Heart left ventricle (tissue), 13 donors: ENCODE results near the gene SYT9.

Source experiments
- CTCF ChIP-seq, 12 donors: fragments of 200-600 bp; sonication (generic) in 4 of 12; IDR thresholded peaks; one replicate each; pipeline versions ENCODE4 v1.5.0 to v1.8.0; 2018 to 2022; ENCODE audit warnings: antibody characterized with exemption in 12 of 12, mild to moderate bottlenecking in 5 of 12
- POLR2A ChIP-seq, 2 donors: fragments of 450-650 bp; IDR thresholded peaks; one replicate each; pipeline ENCODE4 v1.6.1; 2017; ENCODE audit warnings: antibody characterized with exemption in 2 of 2, mild to moderate bottlenecking in 2 of 2, moderate library complexity in 2 of 2
- donor health status: ischemic (EF 13 %, LVEDD 7.1; RV severe dilation, severe dysfunction).
- donor health status: DM: no; HTN: yes; CAD: no.
- donor health status: DM: no; HTN: no; CAD: no.
- donor health status: ischemic (EF 25% LVEDD 6.9; RV normal size, moderate dysfunction).
- donor health status: ischemic (EF 25% LVEDD 5.7; RV mildly dilated, moderate dysfunction).
- donor health status: ischemic (EF 35%, LVEDD 5.7; RV mildly dilated, moderate dysfunction).
- donor health status: nonischemic (EF 11% LVEDD 7.7; RV severe dilation, severe dysfunction).
- donor health status: DM: yes; HTN: yes; CAD: no.
- donor health status: PGD.
- donor health status: ischemic (EF 29% LVEDD 5.4; RV normal size, mild dysfunction).
- donor health status: nonischemic (EF 23%, LVEDD 6.1; RV moderate dilation, normal function).

- no peak for TF ChIP-seq POLR2A (IDR thresholded peaks at IDR 0.05)
- TF ChIP-seq CTCF (IDR thresholded peaks at IDR 0.05): peak in 1 of 12 donors; percentile 11
Measured at GRCh38 chr11:7514099-7514591, 262.4 kb downstream of the SYT9 start.
